Chondrocyte (in vitro differentiated cells): ENCODE measurements around the gene GRK5. TPM values are rescaled to one million over a fixed set of nuclear protein-coding genes. Genes with fewer than 3 reads are reported as not detected.

ENCODE experiments used
- DNase-seq: peaks from one replicate; pipeline ENCODE4 v3.0.0; 2021; ENCODE audit warnings: mixed read lengths, low spot score
- H3K27ac Mint-ChIP-seq: one replicate; pipeline ENCODE4 v1.8.0; 2021; ENCODE audit warnings: mild to moderate bottlenecking, moderate library complexity, mixed read lengths; ENCODE audit not compliant: unreplicated experiment
- H3K27me3 Mint-ChIP-seq: 2 replicates; pipeline ENCODE4 v1.8.0; 2021; ENCODE audit warnings: low read depth, mixed read lengths
- H3K36me3 Mint-ChIP-seq: 2 replicates; pipeline ENCODE4 v1.8.0; 2021; ENCODE audit warnings: low read depth, mixed read lengths
- H3K4me1 Mint-ChIP-seq: 2 replicates; pipeline ENCODE4 v1.8.0; 2021; ENCODE audit warnings: low read depth, mild to moderate bottlenecking, mixed read lengths
- H3K4me3 Mint-ChIP-seq: one replicate; pipeline ENCODE4 v1.8.0; 2021; ENCODE audit warnings: mild to moderate bottlenecking, moderate library complexity, mixed read lengths; ENCODE audit not compliant: unreplicated experiment
- H3K9me3 Mint-ChIP-seq: 2 replicates; pipeline ENCODE4 v1.8.0; 2021; ENCODE audit warnings: low read depth, mixed read lengths
- total RNA-seq: library from RNA; stranded (reverse); gene quantifications from 3 replicates; pipeline ENCODE4 v1.2.1, GENCODE V29; 2021
- TF ChIP-seq, protein P1 (sequence below): fragments of 200-600 bp; sonication (generic); IDR thresholded peaks from 2 replicates; pipeline ENCODE4 v1.5.0; 2021; ENCODE audit warnings: antibody characterized with exemption, mild to moderate bottlenecking, moderate library complexity

GRK5 gene
- total RNA-seq, 1 donor from 2014 or later, result 16.4 TPM

DNA sequence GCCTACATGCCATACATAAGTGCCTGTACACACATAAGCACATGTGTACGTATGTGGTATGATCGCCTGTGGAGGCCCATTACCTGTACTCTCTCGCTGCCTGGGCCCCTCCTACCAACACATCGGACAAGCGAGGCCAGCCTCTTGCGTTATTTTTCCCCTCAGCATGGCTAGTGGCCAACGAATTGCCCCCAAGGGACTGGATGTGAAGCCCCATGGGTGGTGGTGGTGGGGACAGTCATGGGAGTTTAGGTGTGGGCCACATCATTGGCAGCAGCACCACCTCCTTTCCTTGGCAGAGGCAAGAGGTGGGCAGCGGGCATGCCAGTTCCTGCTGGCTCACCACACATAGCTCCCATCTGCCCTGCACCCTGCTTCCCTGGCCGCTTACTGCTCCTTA is 10.0 kb downstream of the GRK5 start:
- Mint-ChIP-seq H3K9me3 (no peaks in the 10 kb centered on the region), H3K27ac (no peak overlapping the region), H3K36me3 (no peaks in the 10 kb centered on the region), H3K27me3 (no peaks in the 10 kb centered on the region), H3K4me1 (peaks cover 30% of the 10 kb centered on the region), H3K4me3 (no peak overlapping the region)
- no peak for DNase-seq
- TF ChIP-seq, protein P1, sequence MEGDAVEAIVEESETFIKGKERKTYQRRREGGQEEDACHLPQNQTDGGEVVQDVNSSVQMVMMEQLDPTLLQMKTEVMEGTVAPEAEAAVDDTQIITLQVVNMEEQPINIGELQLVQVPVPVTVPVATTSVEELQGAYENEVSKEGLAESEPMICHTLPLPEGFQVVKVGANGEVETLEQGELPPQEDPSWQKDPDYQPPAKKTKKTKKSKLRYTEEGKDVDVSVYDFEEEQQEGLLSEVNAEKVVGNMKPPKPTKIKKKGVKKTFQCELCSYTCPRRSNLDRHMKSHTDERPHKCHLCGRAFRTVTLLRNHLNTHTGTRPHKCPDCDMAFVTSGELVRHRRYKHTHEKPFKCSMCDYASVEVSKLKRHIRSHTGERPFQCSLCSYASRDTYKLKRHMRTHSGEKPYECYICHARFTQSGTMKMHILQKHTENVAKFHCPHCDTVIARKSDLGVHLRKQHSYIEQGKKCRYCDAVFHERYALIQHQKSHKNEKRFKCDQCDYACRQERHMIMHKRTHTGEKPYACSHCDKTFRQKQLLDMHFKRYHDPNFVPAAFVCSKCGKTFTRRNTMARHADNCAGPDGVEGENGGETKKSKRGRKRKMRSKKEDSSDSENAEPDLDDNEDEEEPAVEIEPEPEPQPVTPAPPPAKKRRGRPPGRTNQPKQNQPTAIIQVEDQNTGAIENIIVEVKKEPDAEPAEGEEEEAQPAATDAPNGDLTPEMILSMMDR, result no peak

DNA sequence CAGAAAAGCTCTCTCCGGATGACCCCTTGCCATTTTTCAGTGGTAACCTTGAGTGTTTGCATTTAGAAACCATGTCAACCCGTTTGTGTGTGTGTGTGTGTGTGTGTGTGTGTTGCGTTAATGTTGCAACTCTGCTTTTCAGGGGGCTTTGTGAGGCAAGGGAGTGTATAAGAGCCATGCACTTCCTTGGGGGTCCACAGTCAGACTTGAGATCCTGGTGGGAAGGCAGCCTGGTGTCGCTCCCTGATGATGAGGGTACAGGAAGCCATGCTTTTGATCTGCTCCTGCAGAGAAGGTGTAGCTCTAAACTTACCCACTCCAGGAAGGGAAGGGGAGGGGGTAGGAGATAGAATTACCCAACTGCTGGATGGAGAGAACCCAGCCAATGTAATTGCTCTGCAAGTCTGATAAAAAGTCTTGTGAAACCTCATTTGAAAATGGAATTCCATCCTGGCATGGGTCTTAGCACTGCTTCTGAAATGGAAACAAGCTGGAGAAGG is 10.7 kb downstream of the GRK5 start:
- peaks cover 29% of the 10 kb centered on the region for H3K4me1 Mint-ChIP-seq
- H3K27ac Mint-ChIP-seq, result no peak overlapping the region
- TF ChIP-seq, protein P1, result no peak
- H3K27me3 Mint-ChIP-seq, result no peaks in the 10 kb centered on the region
- H3K36me3 Mint-ChIP-seq, result no peaks in the 10 kb centered on the region
- H3K9me3 Mint-ChIP-seq, result no peaks in the 10 kb centered on the region
- H3K4me3 Mint-ChIP-seq, result no peak overlapping the region
- DNase-seq, result no peak

DNA sequence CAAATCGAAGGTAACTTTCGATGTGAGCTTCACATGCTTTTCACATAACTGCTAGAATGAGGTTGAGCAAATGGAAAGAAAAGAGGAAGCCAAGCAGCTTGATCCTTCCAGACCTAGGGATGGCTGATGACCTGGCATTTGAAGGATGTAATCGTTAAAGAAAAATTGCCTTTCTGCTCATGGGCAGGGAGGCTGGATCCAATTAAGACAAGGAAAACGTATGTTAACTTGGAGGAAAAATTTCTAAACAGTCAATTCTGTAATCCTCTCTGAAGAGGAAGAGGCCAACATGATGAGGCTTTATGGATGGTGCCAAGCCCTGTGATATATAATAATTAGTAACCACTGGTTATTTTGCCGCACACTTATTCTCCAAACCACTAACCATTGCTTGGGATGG is 12.5 kb downstream of the GRK5 start:
- TF ChIP-seq, protein P1, result no peak
- no peaks in the 10 kb centered on the region for H3K9me3 Mint-ChIP-seq
- H3K4me1 Mint-ChIP-seq, result peaks cover 32% of the 10 kb centered on the region
- H3K4me3 Mint-ChIP-seq, result no peak overlapping the region
- H3K27me3 Mint-ChIP-seq, result no peaks in the 10 kb centered on the region
- DNase-seq, result no peak
- no peaks in the 10 kb centered on the region for H3K36me3 Mint-ChIP-seq
- no peak overlapping the region for H3K27ac Mint-ChIP-seq

DNA sequence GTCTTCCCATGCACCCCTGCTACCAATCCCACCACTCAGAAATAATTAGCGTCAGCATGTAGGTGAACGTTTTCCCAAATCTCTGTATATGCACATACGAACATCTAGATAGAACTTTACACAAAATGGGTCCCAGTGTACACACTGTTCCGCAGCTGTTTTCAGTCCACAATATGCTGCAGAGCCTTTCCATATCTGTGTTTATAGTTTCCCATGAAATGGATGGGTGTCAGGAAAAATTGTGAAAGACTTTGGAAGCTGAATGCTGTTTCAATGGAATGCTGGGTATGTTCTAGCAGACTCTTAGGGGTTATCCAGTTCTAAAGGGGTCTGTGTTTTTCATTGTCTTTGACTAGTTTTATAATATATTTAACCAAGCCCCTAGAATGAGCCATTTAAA is 13.8 kb downstream of the GRK5 start:
- DNase-seq, result no peak
- H3K27ac Mint-ChIP-seq, result peak overlapping the region; percentile 49
- no peaks in the 10 kb centered on the region for H3K36me3 Mint-ChIP-seq
- TF ChIP-seq, protein P1, result no peak
- H3K9me3 Mint-ChIP-seq, result no peaks in the 10 kb centered on the region
- no peak overlapping the region for H3K4me3 Mint-ChIP-seq
- H3K4me1 Mint-ChIP-seq, result peaks cover 40% of the 10 kb centered on the region
- no peaks in the 10 kb centered on the region for H3K27me3 Mint-ChIP-seq

DNA sequence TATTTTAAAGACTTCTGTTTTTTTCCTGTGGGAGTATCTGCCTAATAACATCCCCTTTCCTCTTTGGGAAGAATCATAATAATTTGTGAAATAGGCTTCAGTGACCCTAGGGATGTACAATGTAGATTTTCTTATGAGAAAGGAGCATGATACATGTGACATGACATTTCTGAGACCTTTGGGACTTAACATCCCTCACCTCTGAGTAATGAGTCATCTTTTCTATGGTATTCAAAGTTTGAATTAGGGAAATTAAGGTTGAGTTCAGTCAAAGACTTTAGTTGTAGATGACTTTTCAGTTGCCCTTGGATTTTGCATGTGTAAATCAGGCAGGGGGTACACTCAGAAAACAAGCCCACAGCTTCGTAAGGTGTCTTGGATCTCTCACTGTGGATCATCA is 14.3 kb downstream of the GRK5 start:
- peak overlapping the region; percentile 20 for H3K27ac Mint-ChIP-seq
- no peaks in the 10 kb centered on the region for H3K9me3 Mint-ChIP-seq
- H3K4me1 Mint-ChIP-seq, result peaks cover 40% of the 10 kb centered on the region
- no peaks in the 10 kb centered on the region for H3K36me3 Mint-ChIP-seq
- no peak overlapping the region for H3K4me3 Mint-ChIP-seq
- TF ChIP-seq, protein P1, result no peak
- no peaks in the 10 kb centered on the region for H3K27me3 Mint-ChIP-seq
- no peak for DNase-seq
